Ectodermal cell (in vitro differentiated cells): ENCODE data around the gene PRIMPOL.

Source experiments
- H3K27ac ChIP-seq: 2 replicates; pipeline ENCODE4 v1.7.0; 2013; ENCODE audit warnings: mild to moderate bottlenecking, low read depth, low read length; ENCODE audit not compliant: insufficient read depth, poor library complexity, severe bottlenecking
- H3K27me3 ChIP-seq: 2 replicates; pipeline ENCODE4 v1.7.0; 2013; ENCODE audit warnings: mild to moderate bottlenecking, low read length; ENCODE audit not compliant: insufficient read depth, control insufficient read depth, poor library complexity, severe bottlenecking
- H3K36me3 ChIP-seq: one replicate; pipeline ENCODE4 v1.7.0; 2013; ENCODE audit warnings: low read length; ENCODE audit not compliant: control insufficient read depth, insufficient read depth
- H3K4me1 ChIP-seq: one replicate; pipeline ENCODE4 v1.7.0; 2013; ENCODE audit warnings: low read length; ENCODE audit not compliant: control insufficient read depth, insufficient read depth
- H3K4me3 ChIP-seq: 2 replicates; pipeline ENCODE4 v1.7.0; 2013; ENCODE audit warnings: low read depth, low read length, control low read depth; ENCODE audit not compliant: insufficient read depth
- H3K9me3 ChIP-seq: 2 replicates; pipeline ENCODE4 v1.7.0; 2013; ENCODE audit warnings: mild to moderate bottlenecking, low read length, moderate library complexity; ENCODE audit not compliant: control insufficient read depth
- WGBS, 2 experiments: methylation state at CpG; one replicate each; pipeline ENCODE4 v1.1.7; 2013; ENCODE audit warnings: missing lambda C conversion rate in 2 of 2; 5-methylcytosine and 5-hydroxymethylcytosine counted together

PRIMPOL gene

GRCh38 chr4:184744236-184744635 is 94.7 kb downstream of the PRIMPOL start:
- peaks cover 3% of the 10 kb centered on the region for H3K9me3 ChIP-seq
- no peak overlapping the region for H3K4me3 ChIP-seq
- H3K27ac ChIP-seq, result no peak overlapping the region
- 94% methylated on average over 10 of the region's 10 CpGs for WGBS, 2 experiments
- H3K27me3 ChIP-seq, result peaks cover 3% of the 10 kb centered on the region
- no peaks in the 10 kb centered on the region for H3K36me3 ChIP-seq
- peaks cover 16% of the 10 kb centered on the region for H3K4me1 ChIP-seq
